SK-N-MC (cell line): ENCODE results near the gene UBR2.

ENCODE experiments used
- DNase-seq: peaks from one replicate; pipeline ENCODE4 v3.0.0-alpha.2; 2011; ENCODE audit warnings: low read depth, low spot score
- H3K27ac ChIP-seq: fragments of 200-600 bp; sonication (generic); 2 replicates; pipeline ENCODE4 v1.5.1; 2016; ENCODE audit warnings: mixed run types
- H3K36me3 ChIP-seq: fragments of 200-600 bp; sonication (generic); 2 replicates; pipeline ENCODE4 v1.6.1; 2017; ENCODE audit warnings: antibody characterized with exemption, low read length, mixed read lengths; ENCODE audit not compliant: insufficient read depth
- H3K4me3 ChIP-seq: fragments of 200-600 bp; sonication (generic); 2 replicates; pipeline ENCODE4 v1.5.1; 2016
- H3K9ac ChIP-seq: fragments of 200-600 bp; sonication (generic); 2 replicates; pipeline ENCODE4 v1.8.0; 2017; ENCODE audit warnings: mixed run types, mixed read lengths; ENCODE audit not compliant: insufficient read length
- H3K9me3 ChIP-seq: fragments of 200-600 bp; sonication (generic); 2 replicates; pipeline ENCODE4 v1.6.1; 2017; ENCODE audit warnings: low read depth, mild to moderate bottlenecking, antibody characterized with exemption, low read length, moderate library complexity, mixed read lengths
- EZH2 ChIP-seq: fragments of 200-600 bp; sonication (generic); IDR thresholded peaks from one replicate; pipeline ENCODE4 v1.6.1; 2017; ENCODE audit warnings: antibody characterized with exemption
- FOXP2 ChIP-seq: optimal IDR thresholded peaks from 2 replicates; pipeline ENCODE3; 2011; ENCODE audit warnings: mild to moderate bottlenecking, moderate library complexity; ENCODE audit not compliant: insufficient read depth; ENCODE audit errors: extremely low read length, control extremely low read depth
- POLR2AphosphoS5 ChIP-seq: IDR thresholded peaks from 2 replicates; pipeline ENCODE4 v1.6.1; 2012; ENCODE audit warnings: mild to moderate bottlenecking, low read depth, low read length, borderline replicate concordance

UBR2 gene

DNA sequence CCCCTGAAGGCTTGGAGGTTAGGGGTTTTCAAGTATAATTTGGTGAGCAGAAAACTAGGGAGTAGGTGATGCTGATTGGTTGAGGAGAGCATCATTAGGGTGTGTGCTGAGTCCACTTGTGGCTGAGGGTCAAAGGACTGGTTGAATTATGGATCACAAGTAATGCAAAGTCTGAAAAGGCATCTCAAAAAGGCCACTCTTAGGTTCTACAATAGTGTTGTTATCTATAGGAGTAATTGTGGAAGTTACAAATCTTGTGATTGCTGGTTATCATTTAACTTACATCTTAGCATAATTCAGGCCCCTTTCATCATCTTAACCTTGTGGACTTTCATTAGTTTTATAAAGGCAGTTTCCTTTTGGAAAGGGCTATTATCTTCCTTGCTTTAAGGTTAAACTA, 60.8 kb downstream of the UBR2 start:
- no peaks in the 10 kb centered on the region for H3K9me3 ChIP-seq
- no peaks in the 10 kb centered on the region; the same call in 1 of the 2 replicates for H3K36me3 ChIP-seq
- H3K4me3 ChIP-seq, result no peak overlapping the region
- DNase-seq, result no peak
- TF ChIP-seq FOXP2 (no peak), EZH2 (no peak), POLR2AphosphoS5 (no peak)
- no peak overlapping the region for H3K9ac ChIP-seq
- no peak overlapping the region for H3K27ac ChIP-seq

- Histone ChIP-seq H3K4me3 (no peak overlapping the region), H3K36me3 (no peaks in the 10 kb centered on the region; the same call in 1 of the 2 replicates), H3K9ac (no peak overlapping the region), H3K27ac (no peak overlapping the region), H3K9me3 (no peaks in the 10 kb centered on the region)
- TF ChIP-seq EZH2, result no peak
- TF ChIP-seq POLR2AphosphoS5, result no peak
- no peak for TF ChIP-seq FOXP2
- no peak for DNase-seq
Observed at GRCh38 chr6:42627044-42627443, 63.2 kb downstream of the UBR2 start.

GRCh38 chr6:42627674-42628073, 63.8 kb downstream of the UBR2 start:
- no peaks in the 10 kb centered on the region; the same call in 1 of the 2 replicates for H3K36me3 ChIP-seq
- no peaks in the 10 kb centered on the region for H3K9me3 ChIP-seq
- H3K27ac ChIP-seq, result no peak overlapping the region
- TF ChIP-seq POLR2AphosphoS5 (no peak), FOXP2 (no peak), EZH2 (no peak)
- H3K9ac ChIP-seq, result no peak overlapping the region
- H3K4me3 ChIP-seq, result no peak overlapping the region
- no peak for DNase-seq

DNA sequence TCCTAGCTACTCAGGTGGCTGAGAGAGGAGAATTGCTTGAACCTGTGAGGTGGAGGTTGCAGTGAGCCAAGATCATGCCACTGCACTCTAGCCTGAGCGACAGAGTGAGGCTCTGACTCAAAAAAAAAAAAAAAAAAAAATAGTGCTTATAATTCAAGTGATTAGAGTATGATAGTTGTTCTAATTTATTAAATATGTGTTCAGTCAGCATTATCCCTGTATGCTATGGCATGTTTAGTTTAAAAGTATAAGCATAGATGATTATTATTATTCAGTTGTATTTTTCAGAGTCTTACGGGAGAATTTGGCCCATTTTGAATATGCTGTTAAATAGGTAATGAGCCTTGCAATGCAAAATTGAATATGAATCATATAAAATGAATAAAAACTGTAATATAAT, 64.8 kb downstream of the UBR2 start:
- TF ChIP-seq FOXP2 (no peak), EZH2 (no peak), POLR2AphosphoS5 (no peak)
- Histone ChIP-seq H3K9me3 (no peaks in the 10 kb centered on the region), H3K27ac (no peak overlapping the region), H3K36me3 (peaks cover 6% of the 10 kb centered on the region; the same call in 1 of the 2 replicates), H3K9ac (no peak overlapping the region), H3K4me3 (no peak overlapping the region)
- no peak for DNase-seq

DNA sequence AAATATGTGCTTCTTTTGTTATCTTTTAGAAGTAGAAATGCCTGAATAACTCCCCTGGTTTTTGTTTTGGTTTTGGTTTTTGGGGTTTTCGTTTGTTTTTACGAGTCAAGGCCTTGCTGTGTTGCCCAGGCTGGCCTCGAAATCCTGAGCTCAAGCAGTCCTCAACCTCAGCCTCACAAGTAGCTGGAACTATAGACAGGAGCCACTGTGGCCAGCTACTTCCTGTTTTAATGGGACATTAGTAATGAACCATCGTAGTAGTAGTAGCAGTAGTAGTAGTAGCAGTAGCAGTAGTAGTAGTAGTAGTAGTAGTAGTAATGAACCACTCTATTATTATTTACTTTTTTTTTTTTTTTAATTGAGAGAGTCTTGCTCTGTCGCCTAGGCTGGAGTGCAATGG, 66.0 kb downstream of the UBR2 start:
- no peak for DNase-seq
- no peak overlapping the region for H3K4me3 ChIP-seq
- TF ChIP-seq FOXP2 (no peak), POLR2AphosphoS5 (no peak), EZH2 (no peak)
- H3K9ac ChIP-seq, result no peak overlapping the region
- peaks cover 6% of the 10 kb centered on the region; the same call in 1 of the 2 replicates for H3K36me3 ChIP-seq
- H3K9me3 ChIP-seq, result no peaks in the 10 kb centered on the region
- H3K27ac ChIP-seq, result no peak overlapping the region

- TF ChIP-seq EZH2 (no peak), POLR2AphosphoS5 (no peak), FOXP2 (no peak)
- DNase-seq, result no peak
- Histone ChIP-seq H3K4me3 (no peak overlapping the region), H3K36me3 (peaks cover 18% of the 10 kb centered on the region), H3K9me3 (no peaks in the 10 kb centered on the region), H3K9ac (no peak overlapping the region), H3K27ac (no peak overlapping the region)
Observed at GRCh38 chr6:42637681-42638080, 73.9 kb downstream of the UBR2 start.

GRCh38 chr6:42642794-42643193, 79.0 kb downstream of the UBR2 start:
- no peaks in the 10 kb centered on the region for H3K9me3 ChIP-seq
- no peak overlapping the region for H3K9ac ChIP-seq
- H3K36me3 ChIP-seq, result peaks cover 14% of the 10 kb centered on the region; the same call in 1 of the 2 replicates
- TF ChIP-seq POLR2AphosphoS5, result no peak
- no peak for TF ChIP-seq EZH2
- no peak for TF ChIP-seq FOXP2
- H3K4me3 ChIP-seq, result no peak overlapping the region
- no peak for DNase-seq
- no peak overlapping the region for H3K27ac ChIP-seq

GRCh38 chr6:42644211-42644610, 80.4 kb downstream of the UBR2 start:
- Histone ChIP-seq H3K36me3 (peaks cover 14% of the 10 kb centered on the region; the same call in 1 of the 2 replicates), H3K9me3 (no peaks in the 10 kb centered on the region)
- no peak for TF ChIP-seq POLR2AphosphoS5
- no peak for TF ChIP-seq EZH2

More at GRCh38 chr6:42644211-42644610, 80.4 kb downstream of the UBR2 start:
- no peak overlapping the region for H3K4me3 ChIP-seq
- no peak overlapping the region for H3K27ac ChIP-seq
- no peak overlapping the region for H3K9ac ChIP-seq
- DNase-seq, result no peak
